CD4-positive, alpha-beta T cell treated with Interleukin-17A for 4 hours (primary cell): ENCODE data around the gene GRB10.
"Not testable (repeated sequence)": the region's sequence is repeated elsewhere in the genome, so short reads cannot be mapped to it uniquely, and the experiment has no call there.

ENCODE experiments used
- DNase-seq: peaks from one replicate; pipeline ENCODE4 v3.0.0-alpha.2; 2020; ENCODE audit warnings: mixed read lengths

GRB10 gene

DNA sequence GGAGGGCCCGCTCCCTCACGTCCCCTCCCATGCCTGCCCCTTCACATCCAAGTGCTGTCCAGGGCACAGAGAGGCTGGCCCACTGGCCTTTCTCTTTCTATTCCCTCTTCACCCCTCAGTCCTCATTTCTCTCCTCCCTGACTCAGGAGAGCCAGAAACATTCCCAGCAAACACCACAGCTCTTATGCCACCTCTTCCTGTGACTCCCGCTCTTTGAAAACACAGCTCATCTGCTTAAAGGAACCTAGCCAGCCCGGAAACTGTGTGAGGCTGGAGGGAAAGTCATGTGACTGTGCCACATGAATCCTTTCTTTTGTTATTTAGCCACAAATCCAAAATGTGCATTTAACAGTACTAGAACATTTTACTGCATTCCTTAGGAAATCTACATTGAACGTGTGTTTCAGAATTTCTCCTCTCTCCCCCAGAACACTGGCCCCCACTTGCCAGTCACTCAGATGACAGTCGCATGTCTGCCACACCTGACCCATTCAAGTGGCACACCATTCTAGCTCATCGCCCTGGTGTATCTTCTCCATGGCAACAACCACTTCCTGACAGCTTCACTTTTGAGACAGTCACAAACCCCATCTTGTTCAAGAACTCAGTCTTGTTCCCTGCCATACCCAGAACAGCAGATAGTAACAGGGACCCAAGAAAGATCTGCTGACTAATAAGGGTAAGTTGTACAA, 42.8 kb downstream of the GRB10 start:
- DNase-seq = peak; percentile 71

DNA sequence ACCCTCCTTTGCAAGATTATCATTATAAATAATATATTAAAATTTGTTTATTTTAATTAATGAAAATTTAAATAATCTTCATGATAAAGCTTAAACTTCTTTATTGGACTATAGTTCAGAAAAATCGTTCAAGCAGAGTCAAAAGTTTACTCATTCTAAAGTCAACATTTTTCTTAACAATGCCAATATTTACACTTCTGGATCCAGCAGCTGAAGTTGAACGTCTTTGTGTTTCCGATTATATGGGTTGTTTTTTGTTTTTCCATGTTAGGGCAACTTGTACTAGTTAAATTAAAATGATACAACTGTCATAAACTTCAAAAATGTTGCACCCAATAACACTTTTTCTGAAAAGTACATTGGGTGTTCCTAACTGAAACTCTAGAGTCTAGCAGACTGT, 43.8 kb downstream of the GRB10 start:
- DNase-seq = no peak

DNA sequence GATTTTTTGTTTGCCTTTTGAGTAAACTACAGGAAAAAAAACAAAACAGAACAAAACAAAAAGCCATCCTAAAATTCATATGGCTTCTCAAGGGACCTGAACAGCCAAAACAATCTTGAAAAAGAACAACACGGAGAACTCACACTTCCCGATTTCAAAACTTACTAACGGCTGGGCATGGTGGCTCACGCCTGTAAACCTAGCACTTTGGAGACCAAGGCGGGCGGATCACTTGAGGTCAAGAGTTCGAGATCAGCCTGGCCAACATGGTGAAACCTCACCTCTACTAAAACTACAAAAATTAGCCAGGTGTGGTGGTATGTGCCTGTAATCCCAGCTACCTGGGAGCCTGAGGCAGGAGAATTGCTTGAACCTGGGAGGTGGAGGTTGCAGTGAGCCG, 46.9 kb downstream of the GRB10 start:
- DNase-seq = not testable (repeated sequence)

- no peak for DNase-seq
Observed at GRCh38 chr7:50735333-50735732, 47.4 kb downstream of the GRB10 start.

GRCh38 chr7:50734246-50734645, 48.5 kb downstream of the GRB10 start:
- DNase-seq = no peak

DNA sequence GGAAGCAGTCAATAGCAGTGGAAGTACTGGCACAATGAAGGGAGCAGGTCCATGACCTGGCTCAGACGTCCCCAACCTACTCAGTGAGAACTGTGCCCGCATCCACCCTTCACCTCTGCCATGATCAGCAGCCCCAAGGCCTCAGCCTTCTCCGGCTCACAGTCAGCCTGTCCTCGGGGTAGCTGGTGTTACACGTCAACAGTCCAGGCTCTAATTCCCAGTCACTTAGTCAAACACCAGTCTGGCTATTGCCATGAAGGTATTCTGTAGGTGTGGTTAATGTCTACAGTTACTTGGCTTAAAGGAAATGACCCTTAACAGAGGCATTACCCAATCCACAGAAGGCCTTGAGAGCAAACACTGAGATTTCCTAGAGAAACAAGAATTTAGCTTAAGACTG, 49.1 kb downstream of the GRB10 start:
- DNase-seq = no peak

DNA sequence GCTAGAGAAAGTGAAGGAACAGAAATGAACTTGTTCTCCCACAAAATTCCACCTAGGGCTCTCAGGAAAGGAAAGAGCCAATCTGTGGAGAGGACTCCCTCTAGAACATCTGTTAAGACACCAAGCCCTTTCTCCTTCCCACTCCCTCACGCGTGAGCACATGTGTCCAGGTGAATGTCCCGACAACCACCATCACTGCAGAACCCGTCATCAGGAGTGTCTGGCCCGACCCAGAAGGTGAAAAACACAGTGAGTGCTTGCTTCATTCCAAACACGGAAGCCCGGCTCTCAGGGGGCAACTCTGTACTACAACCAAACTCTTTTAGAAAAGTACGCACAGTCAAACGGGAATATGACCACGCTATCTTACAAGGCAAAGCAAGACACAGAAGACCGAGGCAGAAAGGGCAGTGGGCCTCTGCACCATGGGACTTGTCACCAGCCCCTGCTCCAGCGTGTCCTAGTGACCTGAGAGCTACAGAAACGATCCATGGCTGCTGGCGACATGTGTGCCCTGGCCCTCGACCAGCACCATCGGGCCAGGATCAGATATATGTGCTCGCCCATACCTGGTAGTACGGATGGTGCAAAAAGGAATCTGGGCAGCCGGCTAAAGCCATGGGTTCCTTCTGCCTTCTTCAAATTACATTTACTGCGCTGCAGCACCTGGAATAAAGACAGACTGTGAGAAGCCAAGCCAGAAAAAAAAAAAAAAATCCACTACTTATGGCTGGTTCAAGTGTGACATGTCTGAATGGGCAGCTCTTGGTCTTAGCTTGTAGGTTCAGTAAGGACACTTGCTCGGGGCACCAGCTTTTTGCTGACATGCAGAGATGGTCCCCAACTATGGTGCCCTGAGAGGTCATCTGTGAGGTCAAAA, 50.8 kb downstream of the GRB10 start:
- DNase-seq = no peak

DNA sequence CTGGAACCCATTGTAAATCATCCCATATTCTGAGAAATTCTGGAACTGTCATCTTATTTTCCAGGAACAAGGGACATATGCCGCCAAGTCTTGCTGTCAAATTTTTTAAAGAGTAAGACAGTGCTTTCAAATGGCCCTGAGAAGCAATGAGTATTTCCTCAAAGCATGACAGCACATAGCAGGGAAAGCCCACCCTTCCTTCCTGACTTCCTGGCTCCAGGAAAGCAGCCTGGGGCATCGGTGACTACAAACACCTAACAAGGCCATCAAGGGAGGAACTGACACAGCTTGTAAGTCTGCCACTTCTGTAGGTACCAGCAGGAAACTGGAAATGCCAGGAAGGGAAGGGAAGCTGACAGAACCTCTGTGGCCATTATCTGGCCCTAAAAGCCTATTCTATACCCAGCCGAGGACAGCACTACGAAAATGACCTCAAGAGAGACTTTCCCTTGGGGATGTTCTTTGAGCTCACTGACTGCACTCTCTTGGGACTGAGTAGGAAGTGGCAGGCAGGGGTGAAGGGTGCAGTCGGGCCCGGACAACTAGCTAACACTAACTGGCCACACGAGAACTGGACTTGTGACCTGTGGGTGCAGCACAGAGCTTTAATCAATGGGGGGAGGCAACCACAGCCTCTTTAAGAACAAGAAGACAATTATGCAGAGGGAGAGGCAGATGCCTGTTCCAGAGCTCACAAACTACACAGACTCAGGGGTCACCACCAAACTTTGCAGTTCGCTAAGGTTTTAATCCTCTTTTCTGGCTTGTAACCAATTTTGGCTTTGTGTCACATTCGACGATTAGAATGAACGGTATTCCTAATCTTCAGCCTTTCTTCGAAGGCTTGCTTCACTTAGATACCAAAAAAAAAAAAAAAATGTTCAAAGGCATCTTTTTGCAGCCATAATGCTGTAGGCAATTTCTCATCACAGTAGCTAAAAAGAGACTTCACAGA, 52.0 kb downstream of the GRB10 start:
- no peak for DNase-seq

- no peak for DNase-seq
Observed at GRCh38 chr7:50729962-50730361, 52.7 kb downstream of the GRB10 start.

DNA sequence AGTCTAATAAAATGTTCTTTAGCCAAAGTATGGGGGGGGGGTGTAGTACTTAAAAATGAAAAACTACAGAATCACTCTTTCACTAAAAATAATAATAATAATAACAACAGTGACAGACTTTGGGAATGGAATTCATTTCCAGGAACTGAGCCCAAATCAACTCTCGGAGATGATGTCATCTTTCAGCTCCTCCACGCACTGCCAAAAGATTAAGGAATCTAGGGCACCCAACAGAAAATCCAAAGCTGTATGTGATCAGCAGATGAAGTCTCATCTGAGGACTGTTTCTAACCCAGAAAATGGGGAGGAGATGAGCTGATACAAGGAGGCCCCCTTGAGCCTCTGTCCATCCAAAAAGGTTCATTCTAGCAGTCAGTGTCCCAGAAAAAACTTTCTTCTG, 54.5 kb downstream of the GRB10 start:
- no peak for DNase-seq

- DNase-seq = no peak
Observed at GRCh38 chr7:50727711-50728110, 55.0 kb downstream of the GRB10 start.

- no peak for DNase-seq
Observed at GRCh38 chr7:50727072-50727471, 55.6 kb downstream of the GRB10 start.

- no peak for DNase-seq
Observed at GRCh38 chr7:50725774-50726173, 56.9 kb downstream of the GRB10 start.

- DNase-seq = peak; percentile 25
Observed at GRCh38 chr7:50724526-50725520, 57.9 kb downstream of the GRB10 start.

DNA sequence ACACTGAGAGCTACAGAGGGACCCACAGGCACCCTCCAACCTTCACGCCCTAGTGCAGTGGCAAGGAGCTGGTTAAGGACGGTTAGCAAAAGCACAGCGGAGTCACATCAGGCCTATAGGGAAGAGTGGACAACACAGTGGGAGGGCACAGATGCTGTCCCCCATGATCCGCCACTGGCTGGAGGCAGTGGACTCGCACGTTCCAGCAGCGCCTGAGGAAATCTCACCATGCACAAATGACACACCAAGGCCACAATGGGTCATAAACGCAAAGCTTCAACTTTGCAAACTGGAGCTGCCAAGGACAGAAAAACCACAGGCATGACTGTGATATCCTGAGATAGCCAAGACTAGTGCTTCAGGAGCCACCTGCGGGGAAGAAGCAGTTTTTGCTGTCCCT, 58.8 kb downstream of the GRB10 start:
- DNase-seq = no peak

DNA sequence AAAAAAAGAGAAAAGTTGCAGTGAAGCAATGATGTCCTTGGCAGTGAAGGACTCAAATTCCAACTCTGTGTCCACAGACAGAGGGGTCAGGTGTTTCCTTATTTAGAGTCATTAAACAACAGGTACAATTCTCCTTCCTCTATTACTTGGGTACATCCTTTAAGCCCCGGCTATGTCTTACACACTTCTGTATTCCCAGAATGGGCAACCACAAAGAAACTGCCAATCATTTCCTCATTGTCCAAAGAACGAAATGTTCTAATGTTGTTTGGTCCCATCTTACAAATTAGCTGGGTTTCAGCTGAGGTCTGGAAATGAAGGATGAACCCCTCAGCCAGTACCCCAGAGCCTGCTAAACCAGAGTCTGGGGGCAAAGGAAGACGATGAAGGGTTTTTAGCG, 59.5 kb downstream of the GRB10 start:
- DNase-seq = no peak

DNA sequence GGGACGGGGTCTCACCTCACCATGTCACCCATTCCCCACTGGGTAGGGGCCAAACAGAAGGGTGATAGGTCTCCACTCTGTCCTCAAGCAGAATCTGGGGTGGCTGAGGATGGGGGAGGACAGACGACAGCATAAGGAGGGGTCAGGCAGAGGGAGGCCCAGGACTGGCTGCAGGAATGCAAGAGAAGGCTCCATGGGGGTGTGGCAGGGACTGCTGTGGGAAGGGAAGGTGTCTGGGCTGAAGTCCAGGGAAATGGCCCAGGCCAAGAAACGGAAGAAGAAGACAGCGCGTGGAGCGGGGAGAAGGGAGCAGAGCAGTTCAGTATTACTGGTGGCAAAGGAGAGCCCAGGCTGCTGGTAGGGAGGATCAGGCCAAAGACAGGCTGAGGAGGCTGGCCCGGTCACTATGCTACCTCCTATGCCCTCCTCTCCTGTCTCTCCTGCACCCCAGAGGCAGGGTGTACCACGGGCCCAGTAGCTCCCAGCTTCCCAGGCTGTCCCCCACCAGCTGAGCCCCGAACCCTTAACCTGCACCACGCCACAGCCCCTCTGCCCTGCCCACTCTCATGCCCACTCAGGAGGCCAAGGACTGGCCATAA, 60.9 kb downstream of the GRB10 start:
- no peak for DNase-seq

- no peak for DNase-seq
Observed at GRCh38 chr7:50721160-50721559, 61.5 kb downstream of the GRB10 start.

DNA sequence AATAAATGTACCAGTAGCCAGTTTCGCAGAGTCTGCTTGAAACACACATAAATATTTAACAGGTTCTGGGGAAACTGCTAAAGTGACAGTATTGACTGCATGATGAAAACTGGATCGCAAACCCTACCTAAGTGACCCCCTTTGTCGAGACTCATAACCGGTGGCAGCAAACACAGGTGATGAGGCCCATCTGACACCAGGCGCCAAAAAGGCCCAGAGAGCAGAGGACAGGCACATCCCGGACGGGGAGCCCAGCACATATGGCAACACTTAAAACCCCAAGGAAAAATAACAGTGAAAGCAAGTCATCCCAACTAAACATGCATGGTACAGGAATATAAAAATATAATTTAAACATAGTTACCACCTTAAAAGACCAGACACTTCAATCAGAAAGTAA, 62.4 kb downstream of the GRB10 start:
- no peak for DNase-seq

- no peak for DNase-seq
Observed at GRCh38 chr7:50718876-50719275, 63.8 kb downstream of the GRB10 start.

DNA sequence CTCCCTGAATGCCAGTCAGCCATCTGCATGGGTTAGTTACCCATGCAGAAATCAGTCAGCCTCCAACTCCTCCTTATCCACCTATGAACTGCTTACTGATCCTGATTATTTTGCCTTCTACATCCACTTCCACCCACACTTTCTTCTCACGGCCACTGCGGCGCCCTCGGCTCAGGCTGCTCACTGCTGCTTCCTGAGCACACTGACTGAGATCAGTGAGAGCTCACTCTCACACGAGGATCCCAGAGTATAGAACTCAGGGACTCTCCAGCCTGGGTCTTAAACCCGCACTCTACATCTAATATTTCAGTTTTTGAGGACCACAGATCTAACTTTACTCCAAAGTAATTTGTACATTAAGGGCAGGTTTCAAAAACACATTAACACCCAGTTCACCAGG, 64.4 kb downstream of the GRB10 start:
- no peak for DNase-seq

DNA sequence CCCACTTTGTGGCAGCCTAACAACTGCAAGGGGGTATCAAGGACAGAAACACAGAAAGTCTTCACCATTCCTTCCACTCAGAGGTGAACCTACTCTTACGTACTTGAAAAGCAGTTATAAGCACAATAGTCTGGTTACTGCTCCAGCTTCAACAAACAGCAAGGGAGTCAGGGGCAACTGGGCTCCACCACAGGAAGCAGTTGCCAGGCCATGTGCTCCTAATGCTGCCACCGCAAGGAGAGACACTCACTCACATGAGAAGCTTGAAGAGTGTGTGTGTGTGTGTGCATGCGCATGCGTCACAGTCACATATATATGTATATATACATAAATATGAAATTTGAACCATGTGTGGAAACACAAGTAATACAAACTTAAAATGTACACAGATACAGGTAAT, 65.5 kb downstream of the GRB10 start:
- DNase-seq = no peak
